IPS-20b (cell line): Measurements from ENCODE around the gene TRIM17.

Source experiments
- H3K27ac ChIP-seq: one replicate; pipeline ENCODE4 v1.5.1; 2013; ENCODE audit warnings: low read length
- H3K27me3 ChIP-seq: 2 replicates; pipeline ENCODE4 v1.6.1; 2013; ENCODE audit warnings: mild to moderate bottlenecking, low read length, inconsistent platforms; ENCODE audit not compliant: insufficient read depth
- H3K36me3 ChIP-seq: 2 replicates; pipeline ENCODE4 v1.6.1; 2013; ENCODE audit warnings: low read depth, mild to moderate bottlenecking, inconsistent platforms, low read length, moderate library complexity; ENCODE audit not compliant: insufficient read depth
- H3K4me1 ChIP-seq: 2 replicates; pipeline ENCODE4 v1.6.1; 2013; ENCODE audit warnings: mild to moderate bottlenecking, control low read depth, inconsistent platforms, low read length, moderate library complexity; ENCODE audit not compliant: insufficient read depth
- H3K4me3 ChIP-seq: 2 replicates; pipeline ENCODE4 v1.5.1; 2013; ENCODE audit warnings: mild to moderate bottlenecking, low read length, inconsistent platforms
- H3K9ac ChIP-seq: 2 replicates; pipeline ENCODE4 v1.6.1; 2013; ENCODE audit warnings: low read depth, mild to moderate bottlenecking, inconsistent platforms, low read length, moderate library complexity
- H3K9me3 ChIP-seq: 2 replicates; pipeline ENCODE4 v1.6.1; 2013; ENCODE audit warnings: mild to moderate bottlenecking, low read depth, low read length, inconsistent platforms; ENCODE audit not compliant: insufficient read depth

TRIM17 gene

DNA sequence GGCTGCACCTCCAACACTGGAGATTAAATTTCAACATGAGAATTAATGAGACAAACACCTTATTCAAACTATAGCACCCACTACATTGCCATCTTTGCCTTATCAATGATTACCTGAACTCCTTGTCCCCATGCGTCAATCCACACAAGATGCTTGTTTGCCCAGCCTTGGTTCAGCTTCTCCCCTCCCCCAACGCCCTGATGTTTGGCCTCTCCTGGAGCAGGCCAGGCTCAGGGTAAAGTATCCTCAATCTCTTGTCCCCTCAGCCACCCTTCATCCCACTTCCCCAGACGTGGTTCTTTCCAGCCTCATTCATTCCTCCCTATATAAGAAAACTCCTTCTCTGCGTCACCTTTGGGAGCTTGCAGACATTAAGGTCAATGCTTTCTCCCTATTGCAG lies 11.8 kb upstream of the TRIM17 start:
- no peak overlapping the region for H3K4me3 ChIP-seq
- peaks cover 36% of the 10 kb centered on the region for H3K27me3 ChIP-seq
- H3K4me1 ChIP-seq, result no peaks in the 10 kb centered on the region
- no peaks in the 10 kb centered on the region for H3K9me3 ChIP-seq
- H3K36me3 ChIP-seq, result no peaks in the 10 kb centered on the region
- no peak overlapping the region for H3K27ac ChIP-seq
- no peak overlapping the region for H3K9ac ChIP-seq

DNA sequence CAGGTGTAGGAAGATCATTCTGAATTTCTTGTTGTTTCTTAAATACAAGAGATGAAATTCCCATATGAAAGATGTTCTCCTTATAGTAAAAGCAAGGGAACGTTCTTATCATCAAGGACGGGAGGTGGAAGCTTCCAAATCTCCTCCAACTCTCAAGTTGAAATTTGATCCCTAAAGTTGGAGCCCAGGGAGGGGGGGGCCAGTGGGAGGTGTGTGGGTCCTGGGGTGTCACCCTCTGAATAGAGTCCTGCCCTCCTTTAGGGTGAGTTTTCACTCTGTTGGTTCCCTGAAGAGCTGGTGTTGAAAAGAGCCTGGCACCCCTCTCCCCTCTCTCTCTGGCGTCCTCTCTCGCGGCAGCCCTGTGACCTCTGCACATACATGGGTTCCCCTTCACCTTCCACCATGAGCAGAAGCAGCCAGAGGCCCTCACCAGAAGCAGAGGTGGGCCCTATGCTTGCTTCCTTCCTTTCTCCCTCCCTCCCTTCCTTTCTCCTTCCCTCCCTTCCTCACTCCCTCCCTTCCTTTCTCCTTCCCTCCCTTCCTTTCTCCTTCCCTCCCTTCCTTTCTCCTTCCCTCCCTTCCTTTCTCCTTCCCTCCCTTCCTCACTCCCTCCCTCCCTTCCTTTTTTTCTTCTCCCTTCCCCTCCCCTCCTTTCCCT lies 10.0 kb upstream of the TRIM17 start:
- Histone ChIP-seq H3K9me3 (no peaks in the 10 kb centered on the region), H3K9ac (no peak overlapping the region), H3K36me3 (no peaks in the 10 kb centered on the region), H3K4me1 (no peaks in the 10 kb centered on the region), H3K27ac (no peak overlapping the region), H3K27me3 (peaks cover 54% of the 10 kb centered on the region), H3K4me3 (no peak overlapping the region)

DNA sequence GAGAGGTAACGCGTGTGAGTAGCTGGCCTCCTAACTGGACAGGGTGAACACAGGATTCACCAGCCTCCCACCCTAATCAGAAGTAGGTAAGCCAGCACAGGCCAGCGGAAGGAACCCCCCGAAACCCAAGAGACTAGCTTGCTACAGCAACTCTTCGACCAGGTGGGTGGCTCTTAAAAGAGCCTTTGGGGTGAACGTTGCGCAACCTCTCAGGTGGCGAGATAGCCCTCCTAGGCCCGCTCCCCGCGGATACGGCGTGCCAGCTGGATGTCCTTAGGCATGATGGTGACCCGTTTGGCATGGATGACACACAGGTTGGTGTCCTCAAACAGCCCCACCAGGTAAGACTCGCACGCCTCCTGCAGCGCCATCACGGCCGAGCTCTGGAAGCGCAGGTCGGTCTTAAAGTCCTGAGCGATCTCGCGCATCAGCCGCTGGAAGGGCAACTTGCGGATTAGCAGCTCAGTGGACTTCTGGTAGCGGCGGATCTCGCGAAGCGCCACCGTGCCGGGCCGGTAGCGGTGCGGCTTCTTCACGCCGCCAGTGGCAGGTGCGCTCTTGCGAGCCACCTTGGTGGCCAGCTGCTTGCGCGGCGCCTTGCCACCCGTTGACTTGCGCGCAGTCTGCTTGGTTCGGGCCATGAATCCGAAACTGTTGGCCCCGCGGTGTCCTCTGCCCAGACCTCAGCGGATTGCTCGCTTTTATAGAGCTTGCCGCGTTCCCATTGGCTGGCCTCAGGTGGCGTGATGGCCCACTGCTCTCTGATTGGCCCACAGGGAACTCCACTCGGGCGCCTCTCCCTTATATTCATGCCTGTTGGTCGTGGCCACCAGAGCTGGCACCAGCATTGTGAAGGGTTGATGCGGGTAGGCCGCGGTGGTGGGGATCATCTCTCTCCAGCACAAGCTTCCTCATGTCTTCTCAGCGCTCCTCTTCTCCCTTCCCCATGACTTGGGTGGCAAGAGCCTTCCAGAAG lies 8.3 kb upstream of the TRIM17 start:
- H3K27me3 ChIP-seq, result peaks cover 63% of the 10 kb centered on the region
- H3K36me3 ChIP-seq, result no peaks in the 10 kb centered on the region
- no peaks in the 10 kb centered on the region for H3K9me3 ChIP-seq
- no peaks in the 10 kb centered on the region for H3K4me1 ChIP-seq
- no peak overlapping the region for H3K27ac ChIP-seq
- no peak overlapping the region for H3K4me3 ChIP-seq
- no peak overlapping the region for H3K9ac ChIP-seq

DNA sequence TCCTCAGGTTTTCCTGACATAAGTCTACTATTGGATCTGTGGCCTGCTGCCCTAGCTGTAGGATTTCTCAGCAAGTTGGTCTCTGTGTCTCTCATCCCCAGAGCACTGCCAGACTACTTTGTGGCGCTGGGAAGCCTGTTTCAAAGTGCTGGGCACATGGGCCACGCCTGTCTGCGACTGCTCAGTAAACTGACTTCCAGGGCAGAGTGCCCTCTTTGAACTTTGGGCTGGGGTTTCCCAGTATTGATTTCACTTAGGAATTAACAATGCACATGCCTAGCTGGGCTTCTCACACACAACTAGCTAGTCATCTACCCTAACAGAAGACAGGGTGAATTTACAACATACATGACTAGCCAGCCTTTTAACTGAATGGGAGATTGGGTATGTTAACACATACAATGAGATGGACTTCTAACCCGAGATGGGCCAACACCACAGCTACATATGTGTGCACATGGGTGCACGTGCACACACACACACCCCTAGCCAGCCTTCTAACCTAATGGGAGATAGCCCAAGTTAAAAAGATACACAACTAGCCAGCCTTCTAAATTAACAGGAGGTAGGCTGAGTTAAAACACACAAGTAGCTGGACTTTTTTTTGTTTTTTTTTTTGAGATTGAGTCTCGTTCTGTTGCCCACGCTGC lies 6.9 kb upstream of the TRIM17 start:
- H3K4me1 ChIP-seq, result no peaks in the 10 kb centered on the region
- H3K4me3 ChIP-seq, result no peak overlapping the region
- no peaks in the 10 kb centered on the region for H3K36me3 ChIP-seq
- no peaks in the 10 kb centered on the region for H3K9me3 ChIP-seq
- peaks cover 65% of the 10 kb centered on the region for H3K27me3 ChIP-seq
- no peak overlapping the region for H3K9ac ChIP-seq
- H3K27ac ChIP-seq, result no peak overlapping the region

DNA sequence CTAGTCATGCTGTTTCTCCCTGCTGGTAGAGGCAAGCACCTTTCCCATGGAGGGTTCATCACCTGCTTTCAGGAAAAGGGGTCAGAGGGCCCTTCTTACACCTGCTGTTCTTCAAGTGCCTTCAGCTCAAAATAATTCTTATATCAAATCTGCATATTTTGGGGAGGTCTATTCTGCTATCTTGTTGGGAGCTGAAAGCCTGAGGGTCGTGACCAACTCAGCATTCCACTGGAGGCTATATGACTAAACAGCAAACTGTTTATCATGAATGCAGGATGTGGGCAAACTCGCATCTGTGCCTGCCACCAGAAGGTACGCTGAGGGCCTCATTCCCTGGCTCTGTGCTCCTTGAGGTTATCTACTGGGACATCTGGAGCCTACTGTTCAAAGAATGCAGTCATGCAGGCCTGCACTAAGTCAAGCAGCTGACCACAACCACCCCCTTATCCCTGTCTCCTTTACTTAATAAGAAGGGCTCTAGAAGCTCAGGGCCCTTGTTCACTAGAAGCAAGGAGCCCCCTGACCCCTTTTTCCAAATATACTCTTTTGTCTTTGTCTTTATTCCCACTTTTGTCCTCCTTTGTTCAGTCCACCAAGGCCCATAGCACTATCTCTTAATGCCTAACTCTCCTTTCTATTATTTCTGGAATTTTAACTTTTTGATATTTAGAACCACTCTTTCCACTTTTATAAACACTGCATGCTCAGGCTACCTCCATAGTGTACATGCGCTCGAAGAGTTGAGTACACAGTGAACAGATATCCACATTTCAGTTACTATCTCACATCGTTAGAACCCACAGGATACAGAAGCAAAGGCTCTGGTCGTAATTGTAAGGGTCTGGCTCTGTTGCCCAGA lies 4.5 kb upstream of the TRIM17 start:
- H3K9me3 ChIP-seq, result no peaks in the 10 kb centered on the region
- H3K27ac ChIP-seq, result no peak overlapping the region
- no peaks in the 10 kb centered on the region for H3K4me1 ChIP-seq
- no peak overlapping the region for H3K9ac ChIP-seq
- peaks cover 82% of the 10 kb centered on the region for H3K27me3 ChIP-seq
- H3K4me3 ChIP-seq, result no peak overlapping the region
- no peaks in the 10 kb centered on the region for H3K36me3 ChIP-seq

DNA sequence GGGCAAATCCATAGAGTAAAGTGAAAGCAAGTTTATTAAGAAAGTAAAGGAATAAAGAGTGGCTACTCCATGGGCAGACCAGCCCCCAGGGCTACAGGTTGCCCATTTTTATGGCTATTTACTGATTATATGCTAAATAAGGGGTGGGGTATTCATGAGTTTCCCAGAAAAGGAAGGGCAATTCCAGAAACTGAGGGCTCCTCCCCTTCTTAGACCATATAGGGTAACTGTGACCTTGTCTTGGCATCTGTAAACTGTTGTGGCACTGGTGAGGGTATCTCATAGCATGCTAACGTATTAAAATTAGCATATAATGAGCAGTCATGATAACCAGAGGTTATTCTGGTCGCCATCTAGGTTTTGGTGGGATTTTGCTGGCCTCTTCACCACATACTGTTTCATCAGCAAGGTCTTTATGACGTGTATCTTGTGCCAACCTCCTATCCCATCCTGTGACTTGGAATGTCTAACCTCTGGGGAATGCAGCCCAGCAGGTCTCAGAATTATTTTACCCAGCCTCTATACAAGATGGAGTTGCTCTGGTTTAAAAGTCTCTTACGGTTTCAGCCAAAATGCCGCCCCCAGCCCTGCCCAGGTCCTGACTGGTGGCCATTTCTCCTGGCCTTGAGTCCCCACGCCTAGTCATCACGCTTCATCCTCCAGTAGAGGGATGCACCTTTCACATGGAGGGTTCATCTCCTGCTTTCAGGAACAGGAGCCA lies 982 bp upstream of the TRIM17 start:
- Histone ChIP-seq H3K9ac (no peak overlapping the region), H3K36me3 (no peaks in the 10 kb centered on the region), H3K27me3 (peaks cover 88% of the 10 kb centered on the region), H3K4me1 (0 out of 2 replicates have a peak, but pooled peaks cover 4% of the 10 kb centered on the region), H3K27ac (no peak overlapping the region), H3K4me3 (peak overlapping the region; percentile 51; the same call in 1 of the 2 replicates), H3K9me3 (no peaks in the 10 kb centered on the region)

DNA sequence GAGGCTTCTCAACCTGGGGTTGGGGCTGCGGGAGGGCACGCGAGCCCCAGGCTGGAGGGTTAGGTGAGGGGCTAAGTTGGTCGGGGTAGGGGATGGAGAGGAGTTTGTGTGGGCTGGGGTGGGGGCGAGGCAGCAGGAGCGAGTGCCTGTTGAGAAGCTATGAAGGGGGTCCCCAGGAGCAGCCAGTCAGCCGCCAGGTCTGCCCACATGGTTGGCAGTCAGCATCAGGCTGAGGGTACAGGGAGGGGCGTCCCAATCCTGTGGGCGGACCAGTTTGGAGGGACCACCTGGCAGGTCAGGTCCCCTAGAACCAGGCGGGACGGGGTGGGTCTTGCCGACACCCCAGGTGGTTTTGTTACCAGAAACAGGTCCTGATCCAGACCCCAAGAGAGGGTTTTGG lies 400 bp upstream of the TRIM17 start:
- no peak overlapping the region for H3K27ac ChIP-seq
- H3K9ac ChIP-seq, result no peak overlapping the region
- peaks cover 82% of the 10 kb centered on the region for H3K27me3 ChIP-seq
- no peaks in the 10 kb centered on the region for H3K36me3 ChIP-seq
- 0 out of 2 replicates have a peak, but pooled peaks cover 4% of the 10 kb centered on the region for H3K4me1 ChIP-seq
- H3K9me3 ChIP-seq, result no peaks in the 10 kb centered on the region
- peak overlapping the region; percentile 51 for H3K4me3 ChIP-seq

DNA sequence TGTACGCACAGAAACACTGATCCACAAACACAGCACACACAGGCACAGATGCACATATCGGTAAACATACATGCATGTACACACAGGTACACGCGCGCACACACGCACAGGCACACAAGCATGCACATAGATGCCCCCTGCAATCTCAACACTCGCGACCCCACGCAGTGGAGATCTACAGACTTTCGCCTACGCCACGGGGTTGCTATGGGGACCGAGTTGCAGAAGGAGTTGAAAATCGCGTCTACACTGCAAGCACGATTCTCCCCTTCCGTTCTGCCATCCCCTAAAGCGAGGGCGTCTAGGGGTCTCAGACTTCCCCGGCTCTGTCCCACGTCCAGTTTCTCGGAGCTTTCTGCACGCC lies 826 bp downstream of the TRIM17 start:
- H3K9me3 ChIP-seq, result no peaks in the 10 kb centered on the region
- H3K27me3 ChIP-seq, result peaks cover 70% of the 10 kb centered on the region
- peak overlapping the region; percentile 40 for H3K9ac ChIP-seq
- H3K4me3 ChIP-seq, result peak overlapping the region; percentile 82
- no peak overlapping the region for H3K27ac ChIP-seq
- no peaks in the 10 kb centered on the region for H3K36me3 ChIP-seq
- 0 out of 2 replicates have a peak, but pooled peaks cover 4% of the 10 kb centered on the region for H3K4me1 ChIP-seq

DNA sequence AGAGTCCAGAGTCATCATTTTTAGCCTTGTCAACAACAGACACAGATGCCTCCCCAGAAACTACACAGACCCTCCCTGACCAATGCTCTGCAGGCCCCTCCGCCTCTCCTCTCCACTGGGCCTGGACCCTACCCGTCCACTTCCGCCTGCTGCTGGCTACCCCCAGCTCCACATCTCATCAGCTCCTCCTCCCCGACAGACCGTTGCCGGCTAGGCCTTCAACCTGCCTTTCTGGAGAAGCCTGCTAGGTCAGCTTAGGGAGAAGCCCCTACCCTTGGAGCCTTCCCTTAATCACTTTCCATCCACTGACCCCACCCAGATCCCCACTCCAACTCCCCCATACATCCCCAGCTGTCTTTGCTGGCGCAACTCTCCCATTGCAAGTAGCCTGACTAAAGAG lies 1.4 kb downstream of the TRIM17 start:
- Histone ChIP-seq H3K9me3 (no peaks in the 10 kb centered on the region), H3K36me3 (no peaks in the 10 kb centered on the region), H3K4me1 (0 out of 2 replicates have a peak, but pooled peaks cover 4% of the 10 kb centered on the region), H3K4me3 (peak overlapping the region; percentile 82; the same call in 1 of the 2 replicates), H3K9ac (no peak overlapping the region; the same call in 1 of the 2 replicates), H3K27ac (no peak overlapping the region), H3K27me3 (peaks cover 64% of the 10 kb centered on the region)

DNA sequence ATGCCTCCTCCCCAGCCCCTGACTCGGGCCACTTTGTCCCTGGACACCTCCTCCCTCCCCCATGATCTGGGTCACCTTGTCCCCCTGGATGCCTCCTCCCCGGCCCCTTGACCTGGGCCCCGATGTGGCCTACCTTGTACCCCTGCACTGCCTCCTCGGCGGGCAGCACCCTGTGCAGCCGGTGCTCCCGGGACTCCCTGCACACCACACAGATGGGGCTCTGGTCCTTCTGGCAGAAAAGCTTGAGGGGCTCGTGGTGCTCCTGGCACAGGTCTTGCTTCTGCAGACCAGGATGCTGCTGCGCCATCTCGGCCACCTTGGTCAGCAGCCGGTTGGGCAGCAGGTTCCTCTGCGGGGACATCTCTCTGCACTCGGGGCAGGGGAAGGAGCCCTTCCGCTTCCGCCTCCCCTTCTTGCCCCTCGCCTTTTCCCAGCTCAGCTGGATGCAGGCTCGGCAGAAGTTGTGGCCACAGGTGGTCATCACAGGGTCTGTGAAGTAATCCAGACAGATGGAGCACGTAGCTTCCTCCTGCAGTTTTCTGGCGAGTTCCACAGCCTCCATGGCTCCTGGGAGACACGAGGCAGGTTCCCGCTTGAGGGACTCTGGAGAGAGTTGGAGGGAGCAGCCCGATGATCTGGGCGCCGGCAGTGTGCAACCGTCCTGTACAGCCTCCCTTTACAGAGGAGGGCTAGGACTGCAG lies 2.0 kb downstream of the TRIM17 start:
- H3K4me1 ChIP-seq, result 0 out of 2 replicates have a peak, but pooled peaks cover 4% of the 10 kb centered on the region
- no peak overlapping the region for H3K9ac ChIP-seq
- H3K9me3 ChIP-seq, result no peaks in the 10 kb centered on the region
- no peaks in the 10 kb centered on the region for H3K36me3 ChIP-seq
- H3K27ac ChIP-seq, result no peak overlapping the region
- peaks cover 58% of the 10 kb centered on the region for H3K27me3 ChIP-seq
- H3K4me3 ChIP-seq, result no peak overlapping the region
